Measurements from ENCODE around the gene OSM.

The OSM gene

GRCh38 chr22:30265823-30266444 is 717 bp downstream of the OSM start:
- no peaks in the 10 kb centered on the region for H3K36me3 ChIP-seq (ENCODE audit: control insufficient read depth, insufficient read depth, low read length)
- H3K27me3 ChIP-seq (ENCODE audit: control insufficient read depth, insufficient read depth, low read length), result peaks cover 2% of the 10 kb centered on the region
- H3K9me3 ChIP-seq (ENCODE audit: control insufficient read depth, insufficient read depth, low read length), result no peaks in the 10 kb centered on the region
- no peak overlapping the region for H3K4me3 ChIP-seq (ENCODE audit: low read depth, low read length)
- no peaks in the 10 kb centered on the region for H3K4me1 ChIP-seq (ENCODE audit: control insufficient read depth, insufficient read depth, low read length)
- H3K9ac ChIP-seq (ENCODE audit: low read depth, low read length), result no peak overlapping the region

GRCh38 chr22:30265131-30265720 is 1.4 kb downstream of the OSM start:
- Histone ChIP-seq H3K27me3 (ENCODE audit: control insufficient read depth, insufficient read depth, low read length) (peaks cover 2% of the 10 kb centered on the region), H3K36me3 (ENCODE audit: control insufficient read depth, insufficient read depth, low read length) (no peaks in the 10 kb centered on the region), H3K9ac (ENCODE audit: low read depth, low read length) (no peak overlapping the region), H3K9me3 (ENCODE audit: control insufficient read depth, insufficient read depth, low read length) (no peaks in the 10 kb centered on the region), H3K4me1 (ENCODE audit: control insufficient read depth, insufficient read depth, low read length) (no peaks in the 10 kb centered on the region), H3K4me3 (ENCODE audit: low read depth, low read length) (no peak overlapping the region)

DNA sequence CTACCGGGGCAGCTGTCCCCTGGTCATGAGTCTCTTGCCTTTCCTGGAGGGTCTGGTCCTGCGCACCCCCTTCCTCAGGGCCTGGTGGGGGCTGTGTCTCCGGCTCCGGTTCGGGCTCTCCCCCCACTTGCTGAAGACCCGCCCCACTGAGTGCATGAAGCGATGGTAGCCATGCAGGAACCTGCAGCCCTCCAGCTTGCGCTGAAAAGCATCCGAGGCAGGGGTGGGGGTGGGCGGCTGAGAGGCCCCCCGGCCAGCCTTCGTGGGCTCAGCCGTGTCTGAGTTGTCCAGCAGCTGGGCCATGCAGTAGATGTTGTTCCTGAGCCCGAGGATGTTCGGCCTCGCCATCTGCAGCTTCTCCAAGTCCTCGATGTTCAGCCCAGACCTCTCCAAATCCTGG is 2.8 kb downstream of the OSM start:
- Histone ChIP-seq H3K9ac (ENCODE audit: low read depth, low read length) (no peak overlapping the region), H3K36me3 (ENCODE audit: control insufficient read depth, insufficient read depth, low read length) (no peaks in the 10 kb centered on the region), H3K4me1 (ENCODE audit: control insufficient read depth, insufficient read depth, low read length) (no peaks in the 10 kb centered on the region), H3K9me3 (ENCODE audit: control insufficient read depth, insufficient read depth, low read length) (no peaks in the 10 kb centered on the region), H3K27me3 (ENCODE audit: control insufficient read depth, insufficient read depth, low read length) (peaks cover 2% of the 10 kb centered on the region), H3K4me3 (ENCODE audit: low read depth, low read length) (no peak overlapping the region)

DNA sequence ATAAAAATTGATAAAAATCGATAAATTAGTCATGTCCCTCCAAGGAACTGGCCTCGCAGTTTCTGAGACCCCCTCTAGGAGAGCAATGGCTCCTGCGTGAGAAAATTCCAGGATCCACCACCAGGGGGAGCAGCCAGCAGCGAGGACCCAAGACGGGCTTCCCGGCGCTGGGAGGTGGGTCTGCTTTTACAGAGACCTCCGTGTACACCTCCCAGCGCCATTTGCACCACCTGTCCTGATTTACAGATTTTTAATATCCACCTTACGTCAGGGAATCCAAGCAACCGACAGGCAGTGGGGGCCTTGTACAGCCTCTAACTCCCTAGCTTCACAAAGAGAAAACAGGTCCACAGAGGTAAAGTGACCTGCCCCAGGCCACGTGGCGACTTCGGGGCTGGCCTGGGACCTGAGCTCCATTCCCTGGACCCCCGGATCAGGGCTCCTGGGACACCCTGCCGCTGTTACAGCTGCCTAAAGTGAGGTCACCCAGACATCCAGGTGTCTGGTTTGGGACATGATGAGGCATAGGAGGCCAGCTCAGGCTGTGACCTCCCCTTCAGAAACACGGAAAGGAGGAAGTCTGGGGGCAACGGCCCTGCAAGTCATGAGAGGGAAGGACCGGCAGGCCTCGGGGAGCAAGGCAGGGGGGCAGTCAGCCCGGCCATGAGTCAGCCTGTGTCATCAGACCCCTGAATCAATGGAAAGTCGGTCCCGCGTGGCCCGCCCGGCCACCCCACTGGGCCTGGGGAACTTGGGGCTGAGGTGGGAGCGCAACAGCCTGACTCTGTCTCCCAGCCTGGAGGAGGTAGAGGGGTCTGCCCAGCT is 3.5 kb downstream of the OSM start:
- peaks cover 2% of the 10 kb centered on the region for H3K27me3 ChIP-seq (ENCODE audit: control insufficient read depth, insufficient read depth, low read length)
- H3K9ac ChIP-seq (ENCODE audit: low read depth, low read length), result peak overlapping the region; percentile 47
- no peak overlapping the region for H3K4me3 ChIP-seq (ENCODE audit: low read depth, low read length)
- no peaks in the 10 kb centered on the region for H3K36me3 ChIP-seq (ENCODE audit: control insufficient read depth, insufficient read depth, low read length)
- H3K4me1 ChIP-seq (ENCODE audit: control insufficient read depth, insufficient read depth, low read length), result peaks cover under 1% of the 10 kb centered on the region
- no peaks in the 10 kb centered on the region for H3K9me3 ChIP-seq (ENCODE audit: control insufficient read depth, insufficient read depth, low read length)

DNA sequence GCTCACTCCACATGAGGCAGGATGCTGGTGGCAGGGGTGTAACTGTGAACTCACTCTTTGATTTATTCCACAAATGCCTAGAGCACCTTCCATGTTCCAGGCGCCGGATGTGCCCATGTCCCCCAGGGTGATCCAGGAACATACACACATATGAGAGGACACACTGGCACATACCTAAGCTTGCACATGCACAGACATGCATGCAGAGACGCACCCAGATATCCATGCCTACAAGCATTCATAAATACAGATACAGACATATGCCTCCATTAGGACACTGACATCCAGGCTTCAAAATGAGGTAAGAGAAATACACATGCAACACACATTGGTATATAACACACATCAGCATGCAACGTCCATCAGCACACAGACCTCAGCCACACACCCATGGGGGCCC is 4.5 kb downstream of the OSM start:
- Histone ChIP-seq H3K4me3 (ENCODE audit: low read depth, low read length) (no peak overlapping the region), H3K9ac (ENCODE audit: low read depth, low read length) (no peak overlapping the region), H3K27me3 (ENCODE audit: control insufficient read depth, insufficient read depth, low read length) (peaks cover 2% of the 10 kb centered on the region), H3K4me1 (ENCODE audit: control insufficient read depth, insufficient read depth, low read length) (peaks cover 3% of the 10 kb centered on the region), H3K9me3 (ENCODE audit: control insufficient read depth, insufficient read depth, low read length) (no peaks in the 10 kb centered on the region), H3K36me3 (ENCODE audit: control insufficient read depth, insufficient read depth, low read length) (no peaks in the 10 kb centered on the region)

DNA sequence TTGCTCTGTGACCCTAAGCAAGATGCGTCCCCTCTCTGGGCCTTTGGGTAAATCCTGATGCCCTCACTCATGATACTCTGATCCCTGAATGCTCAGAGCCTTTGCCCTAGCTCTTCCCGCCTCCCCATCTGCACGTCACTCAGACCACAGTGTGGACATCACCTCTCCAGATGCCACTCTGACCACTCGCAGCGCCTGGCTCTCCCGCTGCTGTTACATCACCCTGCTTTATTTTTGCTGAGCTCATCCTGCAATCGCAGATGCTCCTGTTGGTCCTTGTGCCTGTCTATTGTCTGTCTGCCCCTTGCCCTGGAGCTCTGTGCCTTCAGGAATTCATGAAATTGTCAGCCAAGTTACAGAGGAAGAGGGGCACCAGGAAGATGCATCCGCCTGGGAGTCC is 5.5 kb downstream of the OSM start:
- Histone ChIP-seq H3K9me3 (ENCODE audit: control insufficient read depth, insufficient read depth, low read length) (no peaks in the 10 kb centered on the region), H3K4me3 (ENCODE audit: low read depth, low read length) (no peak overlapping the region), H3K9ac (ENCODE audit: low read depth, low read length) (no peak overlapping the region), H3K4me1 (ENCODE audit: control insufficient read depth, insufficient read depth, low read length) (peaks cover 3% of the 10 kb centered on the region), H3K27me3 (ENCODE audit: control insufficient read depth, insufficient read depth, low read length) (peaks cover 2% of the 10 kb centered on the region), H3K36me3 (ENCODE audit: control insufficient read depth, insufficient read depth, low read length) (no peaks in the 10 kb centered on the region)

GRCh38 chr22:30260682-30261081 is 6.0 kb downstream of the OSM start:
- Histone ChIP-seq H3K4me1 (ENCODE audit: control insufficient read depth, insufficient read depth, low read length) (peaks cover 3% of the 10 kb centered on the region), H3K27me3 (ENCODE audit: control insufficient read depth, insufficient read depth, low read length) (peaks cover 2% of the 10 kb centered on the region), H3K36me3 (ENCODE audit: control insufficient read depth, insufficient read depth, low read length) (no peaks in the 10 kb centered on the region), H3K9me3 (ENCODE audit: control insufficient read depth, insufficient read depth, low read length) (no peaks in the 10 kb centered on the region), H3K9ac (ENCODE audit: low read depth, low read length) (no peak overlapping the region), H3K4me3 (ENCODE audit: low read depth, low read length) (no peak overlapping the region)

DNA sequence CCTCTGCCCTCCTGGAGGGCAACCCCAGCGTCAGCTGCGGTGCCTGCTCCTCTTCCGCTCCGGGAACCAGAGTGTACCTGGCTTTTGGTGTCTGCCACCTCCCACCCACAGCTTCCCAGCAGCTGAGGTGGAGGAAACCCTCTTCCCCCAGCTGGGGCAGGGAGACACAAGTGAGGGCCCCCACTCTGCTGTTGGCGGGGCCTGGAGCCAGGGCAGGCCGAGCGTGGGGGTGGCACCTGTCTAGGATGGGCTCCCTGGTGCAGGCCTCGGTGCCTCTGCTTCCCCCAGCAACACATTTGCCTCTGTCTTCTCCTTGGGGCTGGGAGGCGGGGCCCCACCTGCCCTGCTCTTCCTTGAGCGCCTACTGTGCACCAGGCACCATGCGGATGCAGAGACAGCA is 6.4 kb downstream of the OSM start:
- H3K4me1 ChIP-seq (ENCODE audit: control insufficient read depth, insufficient read depth, low read length), result peaks cover 3% of the 10 kb centered on the region
- no peaks in the 10 kb centered on the region for H3K9me3 ChIP-seq (ENCODE audit: control insufficient read depth, insufficient read depth, low read length)
- no peak overlapping the region for H3K4me3 ChIP-seq (ENCODE audit: low read depth, low read length)
- no peak overlapping the region for H3K9ac ChIP-seq (ENCODE audit: low read depth, low read length)
- H3K36me3 ChIP-seq (ENCODE audit: control insufficient read depth, insufficient read depth, low read length), result no peaks in the 10 kb centered on the region
- H3K27me3 ChIP-seq (ENCODE audit: control insufficient read depth, insufficient read depth, low read length), result peaks cover 2% of the 10 kb centered on the region

DNA sequence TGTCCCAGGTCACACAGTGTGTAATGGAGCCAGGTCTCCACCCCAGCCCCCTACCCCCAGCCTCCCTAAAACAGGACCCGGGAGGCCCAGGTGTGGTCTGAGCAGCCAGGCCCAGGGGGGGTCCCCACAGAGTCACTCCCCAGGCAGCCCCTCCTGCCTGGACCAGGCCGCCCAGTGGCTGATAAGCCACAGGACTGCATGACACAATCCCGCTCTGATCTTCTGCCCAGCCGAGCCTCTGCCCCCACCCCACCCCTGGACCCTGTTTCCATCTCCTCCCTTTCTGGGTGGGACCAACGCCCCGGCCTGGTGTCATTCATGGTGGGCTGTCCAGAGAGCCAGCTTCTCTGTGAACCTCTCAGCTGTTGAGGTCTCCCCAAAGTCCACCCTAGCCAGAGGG is 12.3 kb downstream of the OSM start:
- H3K27me3 ChIP-seq (ENCODE audit: control insufficient read depth, insufficient read depth, low read length), result no peaks in the 10 kb centered on the region
- H3K9ac ChIP-seq (ENCODE audit: low read depth, low read length), result no peak overlapping the region
- H3K4me3 ChIP-seq (ENCODE audit: low read depth, low read length), result no peak overlapping the region
- H3K4me1 ChIP-seq (ENCODE audit: control insufficient read depth, insufficient read depth, low read length), result peaks cover 10% of the 10 kb centered on the region
- no peaks in the 10 kb centered on the region for H3K9me3 ChIP-seq (ENCODE audit: control insufficient read depth, insufficient read depth, low read length)
- no peaks in the 10 kb centered on the region for H3K36me3 ChIP-seq (ENCODE audit: control insufficient read depth, insufficient read depth, low read length)

- Histone ChIP-seq H3K4me1 (ENCODE audit: control insufficient read depth, insufficient read depth, low read length) (peaks cover 10% of the 10 kb centered on the region), H3K9ac (ENCODE audit: low read depth, low read length) (no peak overlapping the region), H3K4me3 (ENCODE audit: low read depth, low read length) (no peak overlapping the region), H3K9me3 (ENCODE audit: control insufficient read depth, insufficient read depth, low read length) (no peaks in the 10 kb centered on the region), H3K27me3 (ENCODE audit: control insufficient read depth, insufficient read depth, low read length) (no peaks in the 10 kb centered on the region), H3K36me3 (ENCODE audit: control insufficient read depth, insufficient read depth, low read length) (no peaks in the 10 kb centered on the region)
Measured at GRCh38 chr22:30253205-30253852, 13.3 kb downstream of the OSM start.

- no peaks in the 10 kb centered on the region for H3K9me3 ChIP-seq (ENCODE audit: control insufficient read depth, insufficient read depth, low read length)
- no peak overlapping the region for H3K4me3 ChIP-seq (ENCODE audit: low read depth, low read length)
- H3K4me1 ChIP-seq (ENCODE audit: control insufficient read depth, insufficient read depth, low read length), result peaks cover 8% of the 10 kb centered on the region
- H3K36me3 ChIP-seq (ENCODE audit: control insufficient read depth, insufficient read depth, low read length), result no peaks in the 10 kb centered on the region
- H3K27me3 ChIP-seq (ENCODE audit: control insufficient read depth, insufficient read depth, low read length), result no peaks in the 10 kb centered on the region
- no peak overlapping the region for H3K9ac ChIP-seq (ENCODE audit: low read depth, low read length)
Measured at GRCh38 chr22:30252411-30253204, 14.0 kb downstream of the OSM start.

Data from iPS-15b (cell line).